Measurements from ENCODE around the gene CACNA1C.

DNA sequence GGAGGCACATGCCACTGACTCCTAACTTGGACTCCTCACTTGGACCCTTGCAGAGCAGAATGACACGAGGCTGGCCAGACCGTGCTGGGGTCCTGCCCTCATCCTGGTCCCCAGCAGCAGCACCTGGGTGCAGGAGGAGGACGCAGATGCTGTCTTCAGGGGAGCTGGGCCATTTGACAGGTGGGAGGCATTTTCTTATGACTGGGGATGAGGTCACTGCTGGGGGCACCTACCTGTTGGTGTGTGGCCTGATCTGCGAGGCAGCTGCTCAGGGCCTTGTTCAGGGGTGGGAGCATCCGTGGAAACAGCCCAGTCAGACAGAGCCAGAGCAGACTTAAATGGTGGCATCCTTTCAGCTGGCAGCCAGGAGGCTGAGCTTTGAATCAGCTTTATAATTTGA, 57.3 kb downstream of the CACNA1C start:
- no peak for TF ChIP-seq GATA2 (IDR thresholded peaks at IDR 0.05; ENCODE audit: low read depth, low read length)
- no peak for TF ChIP-seq GATA3 (IDR thresholded peaks at IDR 0.05; ENCODE audit: low read depth, low read length)
